K562 (cell line): Measurements from ENCODE around the gene COMMD1. TPM values are rescaled to one million over a fixed set of nuclear protein-coding genes. Genes with fewer than 3 reads are reported as not detected.

Experiments
- ATAC-seq: fragments of 200-7000 bp; cut with Tn5 transposase; 3 replicates; pipeline ENCODE4 v1.9.1; 2020; ENCODE audit warnings: moderate library complexity
- BruUV-seq: library from RNA; stranded (reverse); fragments of 400-500 nt; replicated peaks from 2 replicates; lab custom pipeline; 2021; lab: Mats Ljungman, UMichigan
- CTCF ChIA-PET: fragments of 300-600 bp; formaldehyde crosslinking; extraction: SDS; loops from one replicate; lab custom pipeline; 2021; ENCODE audit warnings: low intra/inter-chr PET ratio; lab: Yijun Ruan, JAX
- POLR2A ChIA-PET: fragments of 300-600, 350-650 bp; sonication (Branson Sonifier 250); formaldehyde crosslinking; extraction: SDS; loops from one replicate; lab custom pipeline; 2021; ENCODE audit warnings: antibody characterized with exemption, inconsistent platforms; lab: Yijun Ruan, JAX
- DNase-seq, 4 experiments: peaks; one replicate each; pipeline versions ENCODE4 v3.0.0 to v3.0.0-alpha.2; 2011 to 2018; ENCODE audit warnings: low spot score in 3 of 4, mixed read lengths in 3 of 4; ENCODE audit errors: extremely low read depth in 1 of 4
- FAIRE-seq: peaks from 2 replicates; lab custom pipeline; 2011; peaks lifted over from hg19 to GRCh38; lab: Jason Lieb, UNC
- H2AFZ ChIP-seq: 2 replicates; pipeline ENCODE4 v1.6.0; 2011; ENCODE audit warnings: low read depth, low read length, control low read depth, inconsistent platforms
- H3K27ac ChIP-seq: fragments of 200-600 bp; 3 replicates; pipeline ENCODE4 v1.8.0; 2011; ENCODE audit warnings: low read depth, mild to moderate bottlenecking, control low read depth, inconsistent platforms, low read length, moderate library complexity, mixed read lengths; ENCODE audit errors: extremely low read depth
- H3K27me3 ChIP-seq, 2 experiments: fragments of 300-600 bp in 1 of 2; 2 replicates in 1 of 2; 3 replicates in 1 of 2; pipeline versions ENCODE4 v1.6.0 to v1.8.0; 2011; ENCODE audit warnings: inconsistent platforms in 2 of 2, low read length in 2 of 2, mild to moderate bottlenecking in 1 of 2, mixed read lengths in 1 of 2, moderate library complexity in 1 of 2; ENCODE audit not compliant: control insufficient read depth in 2 of 2, insufficient read depth in 2 of 2
- H3K36me3 ChIP-seq: fragments of 300-600 bp; 3 replicates; pipeline ENCODE4 v1.8.0; 2011; ENCODE audit warnings: mild to moderate bottlenecking, low read length, inconsistent platforms; ENCODE audit not compliant: control insufficient read depth, insufficient read depth
- H3K4me1 ChIP-seq, 2 experiments: fragments of 200-600 bp in 1 of 2; replicated peaks in 1 of 2; 2 replicates in 1 of 2; 3 replicates in 1 of 2; pipeline versions ENCODE4 v1.5.1 to v1.8.0; 2011; ENCODE audit warnings: inconsistent platforms in 2 of 2, low read length in 2 of 2, mild to moderate bottlenecking in 1 of 2, mixed read lengths in 1 of 2, moderate library complexity in 1 of 2; ENCODE audit not compliant: control insufficient read depth in 2 of 2, insufficient read depth in 2 of 2
- H3K4me2 ChIP-seq: 2 replicates; pipeline ENCODE4 v1.6.1; 2011; ENCODE audit warnings: low read length, control low read depth, inconsistent platforms, mixed read lengths; ENCODE audit not compliant: insufficient read depth
- H3K4me3 ChIP-seq: fragments of 200-600 bp; sonication (generic), shearing (Covaris generic); 2 replicates; pipeline ENCODE4 v1.5.1; 2016; ENCODE audit warnings: control low read depth, inconsistent platforms
- H3K79me2 ChIP-seq: fragments of 200-600 bp; 3 replicates; pipeline ENCODE4 v1.8.0; 2011; ENCODE audit warnings: low read length, inconsistent platforms; ENCODE audit not compliant: control insufficient read depth, insufficient read depth
- H3K9ac ChIP-seq, 2 experiments: 2 replicates each; pipeline versions ENCODE4 v1.6.0 to v1.6.1; 2011; ENCODE audit warnings: low read depth in 2 of 2, low read length in 2 of 2, control low read depth in 1 of 2, inconsistent platforms in 1 of 2, mild to moderate bottlenecking in 1 of 2, mixed read lengths in 1 of 2; ENCODE audit not compliant: insufficient read depth in 1 of 2
- H3K9me1 ChIP-seq: one replicate; pipeline ENCODE4 v1.6.0; 2011; ENCODE audit warnings: inconsistent platforms, mild to moderate bottlenecking, low read length, moderate library complexity; ENCODE audit not compliant: control insufficient read depth, insufficient read depth
- H3K9me3 ChIP-seq: replicated peaks from 2 replicates; pipeline ENCODE4 v1.5.1; 2011; ENCODE audit warnings: low read depth, low read length, inconsistent platforms; ENCODE audit not compliant: control insufficient read depth, insufficient read depth
- H4K20me1 ChIP-seq: replicated peaks from 2 replicates; pipeline ENCODE4 v1.6.1; 2011; ENCODE audit warnings: low read length, inconsistent platforms, mixed read lengths; ENCODE audit not compliant: control insufficient read depth, insufficient read depth
- BHLHE40 ChIP-seq: IDR thresholded peaks from 2 replicates; pipeline ENCODE4 v1.6.1; 2011; ENCODE audit warnings: low read length, improper control_type of control experiment
- CHCHD3 ChIP-seq: fragments of 250-450 bp; sonication (Bioruptor Pico); IDR thresholded peaks from 2 replicates; pipeline ENCODE4 v2.1.2; 2022; ENCODE audit warnings: mild to moderate bottlenecking
- ESRRA ChIP-seq: fragments of 450-650 bp; IDR thresholded peaks from 2 replicates; pipeline ENCODE4 v1.6.1; 2014; ENCODE audit warnings: low read depth, mild to moderate bottlenecking, moderate library complexity, borderline replicate concordance
- GATA2 ChIP-seq: sonication (generic); formaldehyde crosslinking; IDR thresholded peaks from 2 replicates; pipeline ENCODE4 v1.4.0; 2020; ENCODE audit warnings: mild to moderate bottlenecking, missing genetic modification reagents
- MTA3 ChIP-seq: fragments of 450-650 bp; formaldehyde crosslinking; IDR thresholded peaks from 2 replicates; pipeline ENCODE4 v1.6.1; 2017; ENCODE audit warnings: mild to moderate bottlenecking, borderline replicate concordance
- SP1 ChIP-seq: sonication (generic); formaldehyde crosslinking; IDR thresholded peaks from 2 replicates; pipeline ENCODE4 v1.8.1; 2022; ENCODE audit warnings: mild to moderate bottlenecking, missing genetic modification reagents
- ZFP30 ChIP-seq: fragments of 250-450 bp; sonication (Bioruptor Pico); IDR thresholded peaks from 2 replicates; pipeline ENCODE4 v1.8.0; 2022; ENCODE audit warnings: moderate library complexity, mild to moderate bottlenecking, inconsistent platforms, borderline replicate concordance
- ZNF282 ChIP-seq: sonication (generic); formaldehyde crosslinking; IDR thresholded peaks from 2 replicates; pipeline ENCODE4 v1.8.1; 2023; ENCODE audit warnings: missing genetic modification reagents
- ZNF778 ChIP-seq: fragments of 450-650 bp; formaldehyde crosslinking; IDR thresholded peaks from 2 replicates; pipeline ENCODE4 v1.4.0; 2020; ENCODE audit warnings: mild to moderate bottlenecking, moderate library complexity
- WGBS: fragments of 100-300 bp; shearing (Covaris generic); methylation state at CpG from one replicate; pipeline ENCODE4 v1.1.6; 2016; ENCODE audit warnings: low coverage, mixed read lengths; ENCODE audit not compliant: insufficient coverage; ENCODE audit errors: missing lambda C conversion rate; 5-methylcytosine and 5-hydroxymethylcytosine counted together
- in situ Hi-C: fragments of 300-500 bp; cut with MboI; formaldehyde crosslinking; loops from 4 replicates; pipeline ENCODE4 v1.15.0; 2018; ENCODE audit warnings: inconsistent platforms, mixed read lengths
- intact Hi-C: fragments of 100-400 bp; cut with micrococcal nuclease; formaldehyde crosslinking; loops from 2 replicates; pipeline ENCODE4 v1.14.2; 2022
- polyA plus RNA-seq, 8 experiments: library from polyadenylated mRNA; depleted of rRNA in 4 of 8; stranded (reverse) in 5 of 8; unstranded in 3 of 8; fragments of >200 nt; fragmentation: Nextera tagmentation in 2 of 8; fragmentation: Illumina TruSeq in 1 of 8; extraction: Ambion mirVana in 2 of 8; extraction: Trizol in 1 of 8; gene quantifications; 2 replicates each; pipeline versions ENCODE4 v1.2.1 to v1.2.3, GENCODE V29; 2011 to 2014; ENCODE audit warnings: inconsistent platforms in 1 of 8, missing spikeins in 1 of 8
- total RNA-seq, 7 experiments: library from RNA; depleted of rRNA in 6 of 7; stranded (reverse); fragments of >200 nt in 6 of 7; fragmentation: Illumina TruSeq in 2 of 7; extraction: Trizol in 2 of 7; gene quantifications; 2 replicates each; pipeline versions ENCODE4 v1.2.1 to v1.2.3, GENCODE V29; 2011 to 2021; ENCODE audit warnings: low replicate concordance in 1 of 7
- TF ChIP-seq, protein P1 (sequence below): IDR thresholded peaks from 3 replicates; pipeline ENCODE4 v1.6.1; 2011; ENCODE audit warnings: borderline replicate concordance, mild to moderate bottlenecking; ENCODE audit not compliant: insufficient read length, insufficient read depth
- TF ChIP-seq, protein P2 (sequence below): sonication (generic); formaldehyde crosslinking; IDR thresholded peaks from 2 replicates; pipeline ENCODE4 v1.8.1; 2022; ENCODE audit warnings: missing genetic modification reagents
- TF ChIP-seq, protein P3 (sequence below): sonication (generic); formaldehyde crosslinking; IDR thresholded peaks from 2 replicates; pipeline ENCODE4 v1.8.0; 2023; ENCODE audit warnings: missing genetic modification reagents, mild to moderate bottlenecking, borderline replicate concordance
- TF ChIP-seq, protein P4 (sequence below): fragments of 250-450 bp; sonication (Bioruptor Pico); IDR thresholded peaks from 2 replicates; pipeline ENCODE4 v1.5.0; 2020; ENCODE audit warnings: mild to moderate bottlenecking, borderline replicate concordance

Gene COMMD1
- total and polyA plus RNA-seq, 9 of the 15 experiments (the other 6 are each of a cell fraction or from before 2014, with no cell fraction given), result 14.4 to 77.0 (median 21.4) TPM

DNA sequence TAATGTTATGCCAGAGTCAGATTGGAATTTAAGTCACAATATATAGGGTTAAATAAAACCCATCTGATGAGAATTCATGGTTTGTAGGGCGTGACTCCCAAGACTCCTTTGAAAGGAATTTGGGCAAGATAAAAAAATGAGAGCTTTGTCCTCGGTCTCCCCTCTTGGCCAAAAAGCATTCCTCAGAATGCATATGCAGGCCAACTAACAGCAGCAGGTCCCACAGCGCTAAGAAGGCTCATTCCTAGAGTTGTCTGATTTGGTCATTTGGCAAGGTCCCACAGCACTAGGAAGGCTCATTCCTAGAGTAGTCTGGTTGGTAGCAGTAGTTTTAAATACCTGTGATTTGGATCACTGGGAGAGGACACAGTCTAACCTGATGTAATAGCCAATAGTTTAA, 184.2 kb downstream of the COMMD1 start:
- no peaks in the 10 kb centered on the region for H3K9me3 ChIP-seq
- intact Hi-C loops (no loop called here), in situ Hi-C loops (no loop called here)
- ATAC-seq, result no peak
- ChIA-PET POLR2A (no interaction called here), CTCF (no interaction called here)
- H4K20me1 ChIP-seq, result no peaks in the 10 kb centered on the region
- no peak overlapping the region for H3K9ac ChIP-seq
- FAIRE-seq, result no peak
- DNase-seq, result no peak
- no peak overlapping the region for H3K4me2 ChIP-seq
- H3K4me3 ChIP-seq, result no peak overlapping the region
- H3K36me3 ChIP-seq, result no peaks in the 10 kb centered on the region
- no TSS peak for BruUV-seq
- H3K4me1 ChIP-seq, result peaks cover 7 to 11% of the 10 kb centered on the region in 2 experiments; a peak in 3 of 5 replicates
- 72% methylated on average over 3 of the region's 3 CpGs for WGBS
- H3K79me2 ChIP-seq, result no peaks in the 10 kb centered on the region
- no peak overlapping the region for H2AFZ ChIP-seq
- no peaks in the 10 kb centered on the region for H3K27me3 ChIP-seq
- H3K27ac ChIP-seq, result no peak overlapping the region
- H3K9me1 ChIP-seq, result no peaks in the 10 kb centered on the region
- TF ChIP-seq, protein P1, sequence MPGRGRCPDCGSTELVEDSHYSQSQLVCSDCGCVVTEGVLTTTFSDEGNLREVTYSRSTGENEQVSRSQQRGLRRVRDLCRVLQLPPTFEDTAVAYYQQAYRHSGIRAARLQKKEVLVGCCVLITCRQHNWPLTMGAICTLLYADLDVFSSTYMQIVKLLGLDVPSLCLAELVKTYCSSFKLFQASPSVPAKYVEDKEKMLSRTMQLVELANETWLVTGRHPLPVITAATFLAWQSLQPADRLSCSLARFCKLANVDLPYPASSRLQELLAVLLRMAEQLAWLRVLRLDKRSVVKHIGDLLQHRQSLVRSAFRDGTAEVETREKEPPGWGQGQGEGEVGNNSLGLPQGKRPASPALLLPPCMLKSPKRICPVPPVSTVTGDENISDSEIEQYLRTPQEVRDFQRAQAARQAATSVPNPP, result no peak
- TF ChIP-seq, protein P2, sequence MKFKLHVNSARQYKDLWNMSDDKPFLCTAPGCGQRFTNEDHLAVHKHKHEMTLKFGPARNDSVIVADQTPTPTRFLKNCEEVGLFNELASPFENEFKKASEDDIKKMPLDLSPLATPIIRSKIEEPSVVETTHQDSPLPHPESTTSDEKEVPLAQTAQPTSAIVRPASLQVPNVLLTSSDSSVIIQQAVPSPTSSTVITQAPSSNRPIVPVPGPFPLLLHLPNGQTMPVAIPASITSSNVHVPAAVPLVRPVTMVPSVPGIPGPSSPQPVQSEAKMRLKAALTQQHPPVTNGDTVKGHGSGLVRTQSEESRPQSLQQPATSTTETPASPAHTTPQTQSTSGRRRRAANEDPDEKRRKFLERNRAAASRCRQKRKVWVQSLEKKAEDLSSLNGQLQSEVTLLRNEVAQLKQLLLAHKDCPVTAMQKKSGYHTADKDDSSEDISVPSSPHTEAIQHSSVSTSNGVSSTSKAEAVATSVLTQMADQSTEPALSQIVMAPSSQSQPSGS (CRISPR knock-in tag), result no peak
- TF ChIP-seq, protein P3, sequence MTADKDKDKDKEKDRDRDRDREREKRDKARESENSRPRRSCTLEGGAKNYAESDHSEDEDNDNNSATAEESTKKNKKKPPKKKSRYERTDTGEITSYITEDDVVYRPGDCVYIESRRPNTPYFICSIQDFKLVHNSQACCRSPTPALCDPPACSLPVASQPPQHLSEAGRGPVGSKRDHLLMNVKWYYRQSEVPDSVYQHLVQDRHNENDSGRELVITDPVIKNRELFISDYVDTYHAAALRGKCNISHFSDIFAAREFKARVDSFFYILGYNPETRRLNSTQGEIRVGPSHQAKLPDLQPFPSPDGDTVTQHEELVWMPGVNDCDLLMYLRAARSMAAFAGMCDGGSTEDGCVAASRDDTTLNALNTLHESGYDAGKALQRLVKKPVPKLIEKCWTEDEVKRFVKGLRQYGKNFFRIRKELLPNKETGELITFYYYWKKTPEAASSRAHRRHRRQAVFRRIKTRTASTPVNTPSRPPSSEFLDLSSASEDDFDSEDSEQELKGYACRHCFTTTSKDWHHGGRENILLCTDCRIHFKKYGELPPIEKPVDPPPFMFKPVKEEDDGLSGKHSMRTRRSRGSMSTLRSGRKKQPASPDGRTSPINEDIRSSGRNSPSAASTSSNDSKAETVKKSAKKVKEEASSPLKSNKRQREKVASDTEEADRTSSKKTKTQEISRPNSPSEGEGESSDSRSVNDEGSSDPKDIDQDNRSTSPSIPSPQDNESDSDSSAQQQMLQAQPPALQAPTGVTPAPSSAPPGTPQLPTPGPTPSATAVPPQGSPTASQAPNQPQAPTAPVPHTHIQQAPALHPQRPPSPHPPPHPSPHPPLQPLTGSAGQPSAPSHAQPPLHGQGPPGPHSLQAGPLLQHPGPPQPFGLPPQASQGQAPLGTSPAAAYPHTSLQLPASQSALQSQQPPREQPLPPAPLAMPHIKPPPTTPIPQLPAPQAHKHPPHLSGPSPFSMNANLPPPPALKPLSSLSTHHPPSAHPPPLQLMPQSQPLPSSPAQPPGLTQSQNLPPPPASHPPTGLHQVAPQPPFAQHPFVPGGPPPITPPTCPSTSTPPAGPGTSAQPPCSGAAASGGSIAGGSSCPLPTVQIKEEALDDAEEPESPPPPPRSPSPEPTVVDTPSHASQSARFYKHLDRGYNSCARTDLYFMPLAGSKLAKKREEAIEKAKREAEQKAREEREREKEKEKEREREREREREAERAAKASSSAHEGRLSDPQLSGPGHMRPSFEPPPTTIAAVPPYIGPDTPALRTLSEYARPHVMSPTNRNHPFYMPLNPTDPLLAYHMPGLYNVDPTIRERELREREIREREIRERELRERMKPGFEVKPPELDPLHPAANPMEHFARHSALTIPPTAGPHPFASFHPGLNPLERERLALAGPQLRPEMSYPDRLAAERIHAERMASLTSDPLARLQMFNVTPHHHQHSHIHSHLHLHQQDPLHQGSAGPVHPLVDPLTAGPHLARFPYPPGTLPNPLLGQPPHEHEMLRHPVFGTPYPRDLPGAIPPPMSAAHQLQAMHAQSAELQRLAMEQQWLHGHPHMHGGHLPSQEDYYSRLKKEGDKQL (CRISPR knock-in tag), result no peak
- TF ChIP-seq BHLHE40 (no peak), MTA3 (no peak), ZNF282 (CRISPR knock-in tag) (no peak), ZNF778 (CRISPR knock-in tag) (no peak), GATA2 (no peak), ESRRA (no peak), CHCHD3 (CRISPR knock-in tag) (no peak), ZFP30 (CRISPR knock-in tag) (no peak), SP1 (CRISPR knock-in tag) (no peak)
- TF ChIP-seq, protein P4, sequence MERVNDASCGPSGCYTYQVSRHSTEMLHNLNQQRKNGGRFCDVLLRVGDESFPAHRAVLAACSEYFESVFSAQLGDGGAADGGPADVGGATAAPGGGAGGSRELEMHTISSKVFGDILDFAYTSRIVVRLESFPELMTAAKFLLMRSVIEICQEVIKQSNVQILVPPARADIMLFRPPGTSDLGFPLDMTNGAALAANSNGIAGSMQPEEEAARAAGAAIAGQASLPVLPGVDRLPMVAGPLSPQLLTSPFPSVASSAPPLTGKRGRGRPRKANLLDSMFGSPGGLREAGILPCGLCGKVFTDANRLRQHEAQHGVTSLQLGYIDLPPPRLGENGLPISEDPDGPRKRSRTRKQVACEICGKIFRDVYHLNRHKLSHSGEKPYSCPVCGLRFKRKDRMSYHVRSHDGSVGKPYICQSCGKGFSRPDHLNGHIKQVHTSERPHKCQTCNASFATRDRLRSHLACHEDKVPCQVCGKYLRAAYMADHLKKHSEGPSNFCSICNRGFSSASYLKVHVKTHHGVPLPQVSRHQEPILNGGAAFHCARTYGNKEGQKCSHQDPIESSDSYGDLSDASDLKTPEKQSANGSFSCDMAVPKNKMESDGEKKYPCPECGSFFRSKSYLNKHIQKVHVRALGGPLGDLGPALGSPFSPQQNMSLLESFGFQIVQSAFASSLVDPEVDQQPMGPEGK (CRISPR knock-in tag), result no peak
